HepG2 (cell line): Measurements from ENCODE around the gene PIEZO1. TPM values are rescaled to one million over a fixed set of nuclear protein-coding genes. Genes with fewer than 3 reads are reported as not detected.

Experiments used
- CHCHD3 ChIP-seq: sonication (generic); formaldehyde crosslinking; IDR thresholded peaks from 2 replicates; pipeline ENCODE4 v1.8.0; 2022; ENCODE audit warnings: mild to moderate bottlenecking, missing genetic modification reagents, moderate library complexity
- HMG20A ChIP-seq: IDR thresholded peaks from 2 replicates; pipeline ENCODE4 v1.6.1; 2016; ENCODE audit warnings: borderline replicate concordance
- KDM5B ChIP-seq: sonication (generic); formaldehyde crosslinking; IDR thresholded peaks from 2 replicates; pipeline ENCODE4 v1.4.0; 2020; ENCODE audit warnings: missing genetic modification reagents, mild to moderate bottlenecking, borderline replicate concordance
- NFE2L2 ChIP-seq: fragments of 150-350 bp; IDR thresholded peaks from 2 replicates; pipeline ENCODE4 v1.6.1; 2014; ENCODE audit warnings: low read length
- NPAS2 ChIP-seq: sonication (generic); formaldehyde crosslinking; IDR thresholded peaks from 2 replicates; pipeline ENCODE4 v1.8.0; 2022; ENCODE audit warnings: mild to moderate bottlenecking, missing genetic modification reagents, borderline replicate concordance
- PAWR ChIP-seq: sonication (generic); formaldehyde crosslinking; IDR thresholded peaks from 2 replicates; pipeline ENCODE4 v1.4.0; 2020; ENCODE audit warnings: missing genetic modification reagents, mild to moderate bottlenecking, borderline replicate concordance
- PLRG1 ChIP-seq: fragments of 450-650 bp; conservative IDR thresholded peaks from 2 replicates; pipeline ENCODE4 v1.6.1; 2016
- RNF2 ChIP-seq: fragments of 450-650 bp; conservative IDR thresholded peaks from 2 replicates; pipeline ENCODE4 v1.6.1; 2016; ENCODE audit warnings: low read depth
- SP1 ChIP-seq, 2 experiments: fragments of 450-650 bp in 1 of 2; sonication (generic) in 1 of 2; formaldehyde crosslinking in 1 of 2; IDR thresholded peaks; 2 replicates each; pipeline versions ENCODE4 v1.4.0 to v1.6.1; 2016 to 2020; ENCODE audit warnings: missing genetic modification reagents in 1 of 2
- XBP1 ChIP-seq: sonication (generic); formaldehyde crosslinking; IDR thresholded peaks from 2 replicates; pipeline ENCODE4 v1.5.0; 2020; ENCODE audit warnings: missing genetic modification reagents
- ZBTB7A ChIP-seq: sonication (generic); formaldehyde crosslinking; IDR thresholded peaks from 2 replicates; pipeline ENCODE4 v1.8.0; 2022; ENCODE audit warnings: mild to moderate bottlenecking, missing genetic modification reagents
- ZFP41 ChIP-seq: sonication (generic); formaldehyde crosslinking; IDR thresholded peaks from 2 replicates; pipeline ENCODE4 v1.4.0; 2020; ENCODE audit warnings: mild to moderate bottlenecking, missing genetic modification reagents, borderline replicate concordance
- ZFX ChIP-seq: sonication (generic); formaldehyde crosslinking; IDR thresholded peaks from 2 replicates; pipeline ENCODE4 v1.4.0; 2020; ENCODE audit warnings: mild to moderate bottlenecking, low read depth, missing genetic modification reagents, moderate library complexity
- ZNF383 ChIP-seq: sonication (generic); formaldehyde crosslinking; IDR thresholded peaks from 2 replicates; pipeline ENCODE4 v1.4.0; 2020; ENCODE audit warnings: missing genetic modification reagents, mild to moderate bottlenecking, borderline replicate concordance
- ZNF460 ChIP-seq: sonication (generic); formaldehyde crosslinking; IDR thresholded peaks from 2 replicates; pipeline ENCODE4 v1.5.1; 2020; ENCODE audit warnings: missing genetic modification reagents, mild to moderate bottlenecking, borderline replicate concordance
- ZNF484 ChIP-seq: sonication (generic); formaldehyde crosslinking; IDR thresholded peaks from 2 replicates; pipeline ENCODE4 v1.5.1; 2020; ENCODE audit warnings: mild to moderate bottlenecking, low read depth, missing genetic modification reagents, borderline replicate concordance
- ZNF629 ChIP-seq: sonication (generic); formaldehyde crosslinking; conservative IDR thresholded peaks from 2 replicates; pipeline ENCODE4 v1.5.0; 2020; ENCODE audit warnings: missing genetic modification reagents
- ZNF784 ChIP-seq: sonication (generic); formaldehyde crosslinking; IDR thresholded peaks from 2 replicates; pipeline ENCODE4 v1.5.1; 2020; ENCODE audit warnings: missing genetic modification reagents, mild to moderate bottlenecking, borderline replicate concordance
- polyA plus RNA-seq, 8 experiments: library from polyadenylated mRNA; depleted of rRNA in 3 of 8; stranded (reverse) in 7 of 8; unstranded in 1 of 8; fragments of >200 nt; fragmentation: Illumina TruSeq in 4 of 8; extraction: Trizol in 4 of 8; gene quantifications; 2 replicates each; pipeline versions ENCODE4 v1.2.1 to v1.2.3, GENCODE V29; 2011 to 2016; ENCODE audit warnings: low read depth in 4 of 8, missing spikeins in 1 of 8, mixed read lengths in 1 of 8; ENCODE audit not compliant: insufficient read depth in 1 of 8
- total RNA-seq, 5 experiments: library from RNA; depleted of rRNA; stranded (reverse); fragments of >200 nt; fragmentation: Illumina TruSeq; extraction: Trizol; gene quantifications; 2 replicates each; pipeline ENCODE4 v1.2.3, GENCODE V29; 2016; ENCODE audit warnings: low read depth in 1 of 5
- TF ChIP-seq, protein P1 (sequence below): sonication (generic); formaldehyde crosslinking; IDR thresholded peaks from 2 replicates; pipeline ENCODE4 v1.9.0; 2021; ENCODE audit warnings: missing genetic modification reagents, mild to moderate bottlenecking, borderline replicate concordance
- TF ChIP-seq, protein P2 (sequence below): IDR thresholded peaks from 2 replicates; pipeline ENCODE4 v1.6.1; 2016; ENCODE audit warnings: control low read depth
- TF ChIP-seq, protein P3 (sequence below): sonication (generic); formaldehyde crosslinking; IDR thresholded peaks from 2 replicates; pipeline ENCODE4 v1.5.1; 2020; ENCODE audit warnings: missing genetic modification reagents, mild to moderate bottlenecking, borderline replicate concordance

The PIEZO1 gene
- total and polyA plus RNA-seq, 2 of the 13 experiments (the other 11 are each of a cell fraction or from before 2014, with no cell fraction given): 67.9 to 85.0 TPM

DNA sequence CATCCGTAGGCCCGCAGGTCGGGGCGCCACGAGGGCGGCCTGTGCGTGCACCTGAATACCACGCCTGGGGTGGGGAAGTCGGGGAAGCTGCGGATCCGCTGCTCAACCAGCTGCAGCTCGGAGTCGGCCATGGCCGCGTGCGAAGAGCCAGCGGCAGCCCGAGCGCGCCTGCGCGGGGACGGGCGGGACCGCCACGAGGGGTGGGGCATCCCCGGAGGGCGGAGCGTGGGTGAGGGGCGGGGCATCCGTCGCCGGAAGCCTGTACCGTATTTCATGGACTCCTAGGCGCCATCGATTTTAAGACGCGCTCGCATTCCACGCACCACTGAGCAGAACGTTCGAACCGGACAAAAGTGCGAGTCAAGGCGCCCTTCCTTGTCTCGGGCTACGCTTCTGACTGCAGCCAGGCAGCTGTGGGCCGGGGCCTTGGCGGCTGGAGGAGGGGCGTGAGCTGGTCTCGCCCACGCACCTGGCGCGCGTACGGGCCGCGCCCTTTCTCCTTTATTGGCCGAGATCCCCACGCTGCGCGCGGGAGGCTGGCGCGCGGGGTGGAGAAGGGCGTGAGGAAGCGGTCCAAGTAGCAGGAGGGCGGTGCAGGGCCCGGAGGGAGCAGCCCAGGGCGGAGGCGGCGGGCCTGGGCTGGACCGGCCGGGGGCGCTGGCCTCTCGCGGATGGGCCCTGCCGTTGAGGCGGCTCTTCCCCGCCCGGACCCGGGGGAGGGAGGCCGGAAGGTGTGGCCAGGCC is 26.9 kb upstream of the PIEZO1 start, which contains the start of gene APRT (continued):
- TF ChIP-seq, protein P1, sequence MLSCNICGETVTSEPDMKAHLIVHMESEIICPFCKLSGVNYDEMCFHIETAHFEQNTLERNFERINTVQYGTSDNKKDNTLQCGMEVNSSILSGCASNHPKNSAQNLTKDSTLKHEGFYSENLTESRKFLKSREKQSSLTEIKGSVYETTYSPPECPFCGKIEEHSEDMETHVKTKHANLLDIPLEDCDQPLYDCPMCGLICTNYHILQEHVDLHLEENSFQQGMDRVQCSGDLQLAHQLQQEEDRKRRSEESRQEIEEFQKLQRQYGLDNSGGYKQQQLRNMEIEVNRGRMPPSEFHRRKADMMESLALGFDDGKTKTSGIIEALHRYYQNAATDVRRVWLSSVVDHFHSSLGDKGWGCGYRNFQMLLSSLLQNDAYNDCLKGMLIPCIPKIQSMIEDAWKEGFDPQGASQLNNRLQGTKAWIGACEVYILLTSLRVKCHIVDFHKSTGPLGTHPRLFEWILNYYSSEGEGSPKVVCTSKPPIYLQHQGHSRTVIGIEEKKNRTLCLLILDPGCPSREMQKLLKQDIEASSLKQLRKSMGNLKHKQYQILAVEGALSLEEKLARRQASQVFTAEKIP: no peak
- TF ChIP-seq ZFX (CRISPR knock-in tag): peak; percentile 92
- TF ChIP-seq ZBTB7A (CRISPR knock-in tag): peak; percentile 83; the same call in 1 of the 2 replicates
- peak; percentile 98 for TF ChIP-seq ZNF383 (CRISPR knock-in tag)
- TF ChIP-seq ZNF484 (CRISPR knock-in tag): no peak
- TF ChIP-seq NFE2L2: no peak
- TF ChIP-seq HMG20A (CRISPR knock-in tag): no peak
- no peak; the same call in 1 of the 2 replicates for TF ChIP-seq RNF2
- TF ChIP-seq, protein P2, sequence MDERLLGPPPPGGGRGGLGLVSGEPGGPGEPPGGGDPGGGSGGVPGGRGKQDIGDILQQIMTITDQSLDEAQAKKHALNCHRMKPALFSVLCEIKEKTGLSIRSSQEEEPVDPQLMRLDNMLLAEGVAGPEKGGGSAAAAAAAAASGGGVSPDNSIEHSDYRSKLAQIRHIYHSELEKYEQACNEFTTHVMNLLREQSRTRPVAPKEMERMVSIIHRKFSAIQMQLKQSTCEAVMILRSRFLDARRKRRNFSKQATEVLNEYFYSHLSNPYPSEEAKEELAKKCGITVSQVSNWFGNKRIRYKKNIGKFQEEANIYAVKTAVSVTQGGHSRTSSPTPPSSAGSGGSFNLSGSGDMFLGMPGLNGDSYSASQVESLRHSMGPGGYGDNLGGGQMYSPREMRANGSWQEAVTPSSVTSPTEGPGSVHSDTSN: no peak
- TF ChIP-seq NPAS2 (CRISPR knock-in tag): no peak
- TF ChIP-seq ZNF784: peak; percentile 93; the same call in 1 of the 2 replicates
- peak; percentile 85 for TF ChIP-seq PAWR (CRISPR knock-in tag)
- TF ChIP-seq ZFP41 (CRISPR knock-in tag): no peak; the same call in 1 of the 2 replicates
- TF ChIP-seq XBP1: no peak
- TF ChIP-seq, protein P3, sequence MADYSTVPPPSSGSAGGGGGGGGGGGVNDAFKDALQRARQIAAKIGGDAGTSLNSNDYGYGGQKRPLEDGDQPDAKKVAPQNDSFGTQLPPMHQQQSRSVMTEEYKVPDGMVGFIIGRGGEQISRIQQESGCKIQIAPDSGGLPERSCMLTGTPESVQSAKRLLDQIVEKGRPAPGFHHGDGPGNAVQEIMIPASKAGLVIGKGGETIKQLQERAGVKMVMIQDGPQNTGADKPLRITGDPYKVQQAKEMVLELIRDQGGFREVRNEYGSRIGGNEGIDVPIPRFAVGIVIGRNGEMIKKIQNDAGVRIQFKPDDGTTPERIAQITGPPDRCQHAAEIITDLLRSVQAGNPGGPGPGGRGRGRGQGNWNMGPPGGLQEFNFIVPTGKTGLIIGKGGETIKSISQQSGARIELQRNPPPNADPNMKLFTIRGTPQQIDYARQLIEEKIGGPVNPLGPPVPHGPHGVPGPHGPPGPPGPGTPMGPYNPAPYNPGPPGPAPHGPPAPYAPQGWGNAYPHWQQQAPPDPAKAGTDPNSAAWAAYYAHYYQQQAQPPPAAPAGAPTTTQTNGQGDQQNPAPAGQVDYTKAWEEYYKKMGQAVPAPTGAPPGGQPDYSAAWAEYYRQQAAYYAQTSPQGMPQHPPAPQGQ (CRISPR knock-in tag): peak; percentile 10; the same call in 1 of the 2 replicates
- no peak for TF ChIP-seq PLRG1
- TF ChIP-seq ZNF629 (CRISPR knock-in tag): no peak
- no peak; the same call in 1 of the 2 replicates for TF ChIP-seq CHCHD3 (CRISPR knock-in tag)
- no peak for TF ChIP-seq SP1 (IDR thresholded peaks at IDR 0.05)
- peak; percentile 86; the same call in 1 of the 2 replicates for TF ChIP-seq SP1 (CRISPR knock-in tag; IDR thresholded peaks at IDR 0.05)
- peak; percentile 97 for TF ChIP-seq KDM5B (CRISPR knock-in tag)
- 0 out of 2 replicates have a peak, but pooled peaks have one; percentile 15 for TF ChIP-seq ZNF460 (CRISPR knock-in tag)
